Large intestine (tissue), 3 donors: Measurements from ENCODE around the gene PEX26. TPM values are rescaled to one million over a fixed set of nuclear protein-coding genes. Genes with fewer than 3 reads are reported as not detected.
A peak's percentile ranks its signal among the peaks of the same experiment; 100 is the strongest.
"Not testable (repeated sequence)": the region's sequence is repeated elsewhere in the genome, so short reads cannot be mapped to it uniquely, and the experiment has no call there.

ENCODE experiments used
- DNase-seq, 2 donors: peaks; one replicate each; pipeline versions ENCODE4 v3.0.0 to v3.0.0-alpha.2; 2013
- H3K27ac ChIP-seq: one replicate; pipeline ENCODE4 v1.5.1; 2013; ENCODE audit warnings: low read length
- H3K27me3 ChIP-seq: 2 replicates; pipeline ENCODE4 v1.6.1; 2013; ENCODE audit warnings: low read length; ENCODE audit not compliant: control insufficient read depth, insufficient read depth
- H3K36me3 ChIP-seq: 2 replicates; pipeline ENCODE4 v1.6.1; 2013; ENCODE audit warnings: low read length; ENCODE audit not compliant: control insufficient read depth, insufficient read depth
- H3K4me1 ChIP-seq: one replicate; pipeline ENCODE4 v1.6.1; 2013; ENCODE audit warnings: low read length; ENCODE audit not compliant: control insufficient read depth, insufficient read depth
- H3K4me3 ChIP-seq: one replicate; pipeline ENCODE4 v1.5.1; 2013; ENCODE audit warnings: low read length
- H3K9me3 ChIP-seq: one replicate; pipeline ENCODE4 v1.6.1; 2013; ENCODE audit warnings: mild to moderate bottlenecking, low read depth, low read length, moderate library complexity; ENCODE audit not compliant: control insufficient read depth
- WGBS: methylation state at CpG from one replicate; pipeline ENCODE4 v1.1.5; 2013; ENCODE audit warnings: low lambda C conversion rate; ENCODE audit not compliant: insufficient coverage; 5-methylcytosine and 5-hydroxymethylcytosine counted together
- polyA plus RNA-seq: library from polyadenylated mRNA; unstranded; fragments of 120-200 nt; gene quantifications from one replicate; pipeline ENCODE4 v1.2.1, GENCODE V29; 2013

The PEX26 gene
- polyA plus RNA-seq, 1 donor = 32.7 TPM

DNA sequence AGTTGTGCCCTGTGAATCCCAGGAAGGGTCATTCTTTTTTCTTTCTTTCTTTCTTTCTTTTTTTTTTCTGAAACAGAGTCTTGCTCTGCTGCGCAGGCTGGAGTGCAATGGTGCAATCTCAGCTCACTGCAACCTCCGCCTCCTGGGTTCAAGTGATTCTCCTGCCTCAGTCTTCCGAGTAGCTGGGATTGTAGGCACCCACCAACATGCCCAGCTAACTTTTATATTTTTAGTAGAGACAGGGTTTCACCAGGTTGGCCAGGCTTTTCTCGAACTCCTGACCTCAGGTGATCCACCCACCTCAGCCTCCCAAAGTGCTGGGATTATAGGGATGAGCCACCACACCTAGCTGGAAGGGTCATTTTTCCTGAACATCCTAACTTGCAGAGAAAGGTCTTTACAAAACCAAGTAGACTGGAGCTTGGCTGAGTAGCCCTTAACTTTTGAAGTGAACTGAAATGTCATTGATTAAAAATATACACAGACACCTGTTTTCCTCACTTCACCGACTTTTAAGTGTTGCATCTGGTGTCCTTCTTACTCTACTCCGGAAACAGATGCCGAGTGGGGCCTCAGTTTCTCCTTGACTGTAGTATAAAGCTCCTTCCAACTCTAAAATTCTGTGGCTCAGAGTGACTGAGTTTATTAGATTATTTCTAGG is 6.4 kb upstream of the PEX26 start:
- not testable (repeated sequence) for H3K4me3 ChIP-seq

DNA sequence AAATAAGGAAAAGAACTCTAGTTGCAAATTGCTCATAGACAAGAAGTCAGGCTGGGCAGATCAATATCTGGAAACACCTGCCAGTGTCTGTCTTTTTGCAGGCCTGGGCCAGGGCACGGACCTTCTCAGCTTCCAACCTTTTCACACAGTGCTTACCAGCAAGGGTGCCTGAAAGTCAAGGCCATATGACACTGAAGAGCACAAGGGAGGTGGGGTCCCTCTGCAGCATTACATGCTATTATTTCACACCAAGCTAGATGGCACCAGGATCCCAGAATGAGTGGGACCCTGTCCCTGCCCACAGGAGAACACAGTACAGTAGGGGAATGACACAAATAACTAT is 5.9 kb upstream of the PEX26 start:
- no peak overlapping the region for H3K27ac ChIP-seq
- H3K36me3 ChIP-seq = no peaks in the 10 kb centered on the region
- DNase-seq = no peak
- no peaks in the 10 kb centered on the region for H3K27me3 ChIP-seq
- H3K4me1 ChIP-seq = peaks cover 53% of the 10 kb centered on the region
- no CpG with 5 or more reads among the region's 1 CpG for WGBS
- H3K9me3 ChIP-seq = no peaks in the 10 kb centered on the region
- H3K4me3 ChIP-seq = no peak overlapping the region

More for the DNA sequence above, 6.4 kb upstream of the PEX26 start:
- H3K9me3 ChIP-seq, DNase-seq, H3K27me3 ChIP-seq, H3K36me3 ChIP-seq: not testable (repeated sequence)
- WGBS = no CpG with 5 or more reads among the region's 7 CpGs
- H3K27ac ChIP-seq = peak overlapping the region; percentile 81
- peaks cover 54% of the 10 kb centered on the region for H3K4me1 ChIP-seq

DNA sequence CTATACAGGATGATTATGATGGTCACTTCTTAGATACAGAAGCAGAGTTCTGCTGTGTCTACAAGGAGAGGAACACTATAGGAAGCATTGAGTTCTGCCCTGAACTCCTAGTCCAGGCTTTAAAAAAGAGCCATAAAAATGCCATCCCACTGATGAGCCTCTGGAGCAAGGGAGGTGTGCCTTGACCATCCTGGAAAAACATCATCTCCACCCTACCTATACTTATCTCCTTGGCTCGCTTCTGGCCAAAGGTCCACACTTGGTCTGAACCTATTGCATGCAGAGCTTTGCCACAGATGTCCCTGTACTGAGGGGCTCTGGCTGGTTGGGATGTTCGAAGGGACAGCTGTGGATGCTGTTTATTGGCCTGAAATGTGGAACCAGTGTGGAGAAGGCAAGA is 4.3 kb upstream of the PEX26 start:
- no CpG with 5 or more reads among the region's 2 CpGs for WGBS
- peaks cover 41% of the 10 kb centered on the region for H3K4me1 ChIP-seq
- no peaks in the 10 kb centered on the region for H3K9me3 ChIP-seq
- no peak overlapping the region for H3K4me3 ChIP-seq
- no peaks in the 10 kb centered on the region for H3K36me3 ChIP-seq
- H3K27ac ChIP-seq = peak overlapping the region; percentile 29
- DNase-seq = peak; percentile 69 to 76
- no peaks in the 10 kb centered on the region for H3K27me3 ChIP-seq

DNA sequence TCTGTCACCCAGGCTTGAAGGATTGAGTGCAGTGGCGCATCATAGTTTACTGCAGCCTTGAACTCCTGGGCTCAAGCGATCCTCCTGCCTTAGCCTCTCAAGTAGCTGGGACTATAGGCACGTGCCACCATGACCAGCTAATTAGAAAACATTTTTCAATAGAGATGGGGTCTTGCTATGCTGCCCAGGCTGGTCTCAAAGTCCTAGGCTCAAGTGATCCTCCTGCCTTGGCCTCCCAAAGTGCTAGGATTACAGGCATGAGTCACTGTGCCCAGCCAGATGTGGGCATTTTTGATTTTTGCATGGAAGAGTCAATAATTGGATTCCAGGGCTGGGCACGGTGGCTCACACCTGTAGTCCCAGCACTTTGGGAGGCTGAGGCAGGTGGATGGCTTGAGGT is 3.9 kb upstream of the PEX26 start:
- not testable (repeated sequence) for H3K36me3 ChIP-seq
- 86% methylated on average over 1 of the region's 4 CpGs for WGBS

DNA sequence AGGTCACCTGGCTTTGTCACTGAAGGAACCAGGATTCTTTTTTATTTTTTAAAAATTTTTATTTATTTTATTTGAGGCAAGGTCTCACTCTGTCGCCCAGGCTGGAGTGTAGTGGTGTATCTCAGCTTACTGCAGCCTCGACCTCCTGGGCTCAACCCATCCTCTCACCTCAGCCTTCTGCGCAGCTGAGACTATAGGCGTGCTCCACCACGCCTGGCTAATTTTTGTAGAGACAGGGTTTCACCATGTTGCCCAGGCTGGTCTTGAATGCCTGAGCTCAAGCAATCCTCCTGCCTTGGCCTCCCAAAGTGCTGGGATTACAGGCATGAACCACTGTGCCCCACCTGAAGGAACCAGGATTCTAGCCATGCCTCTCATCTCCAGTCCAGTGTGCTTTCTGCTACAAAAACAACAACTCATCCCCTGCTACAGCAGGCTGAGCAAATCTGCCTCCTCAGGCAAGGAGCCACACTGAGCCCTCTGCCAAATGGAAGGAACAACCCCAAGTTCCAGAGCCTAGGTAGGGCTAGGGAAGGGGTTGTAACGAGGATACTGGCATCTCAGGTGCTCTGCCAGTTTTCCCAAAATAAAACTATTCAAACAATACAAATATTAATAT is 2.6 kb upstream of the PEX26 start:
- WGBS = 100% methylated on average over 1 of the region's 6 CpGs
- H3K36me3 ChIP-seq = peaks cover 5% of the 10 kb centered on the region
- H3K27ac ChIP-seq = no peak overlapping the region
- H3K4me3 ChIP-seq = no peak overlapping the region
- H3K9me3 ChIP-seq = no peaks in the 10 kb centered on the region
- no peak for DNase-seq
- peaks cover 30% of the 10 kb centered on the region for H3K4me1 ChIP-seq
- no peaks in the 10 kb centered on the region for H3K27me3 ChIP-seq

More for the DNA sequence above, 3.9 kb upstream of the PEX26 start:
- Histone ChIP-seq H3K4me1 (peaks cover 36% of the 10 kb centered on the region), H3K27ac (peak overlapping the region; percentile 29)
- not testable (repeated sequence) for H3K9me3 ChIP-seq, H3K27me3 ChIP-seq, H3K4me3 ChIP-seq, DNase-seq

DNA sequence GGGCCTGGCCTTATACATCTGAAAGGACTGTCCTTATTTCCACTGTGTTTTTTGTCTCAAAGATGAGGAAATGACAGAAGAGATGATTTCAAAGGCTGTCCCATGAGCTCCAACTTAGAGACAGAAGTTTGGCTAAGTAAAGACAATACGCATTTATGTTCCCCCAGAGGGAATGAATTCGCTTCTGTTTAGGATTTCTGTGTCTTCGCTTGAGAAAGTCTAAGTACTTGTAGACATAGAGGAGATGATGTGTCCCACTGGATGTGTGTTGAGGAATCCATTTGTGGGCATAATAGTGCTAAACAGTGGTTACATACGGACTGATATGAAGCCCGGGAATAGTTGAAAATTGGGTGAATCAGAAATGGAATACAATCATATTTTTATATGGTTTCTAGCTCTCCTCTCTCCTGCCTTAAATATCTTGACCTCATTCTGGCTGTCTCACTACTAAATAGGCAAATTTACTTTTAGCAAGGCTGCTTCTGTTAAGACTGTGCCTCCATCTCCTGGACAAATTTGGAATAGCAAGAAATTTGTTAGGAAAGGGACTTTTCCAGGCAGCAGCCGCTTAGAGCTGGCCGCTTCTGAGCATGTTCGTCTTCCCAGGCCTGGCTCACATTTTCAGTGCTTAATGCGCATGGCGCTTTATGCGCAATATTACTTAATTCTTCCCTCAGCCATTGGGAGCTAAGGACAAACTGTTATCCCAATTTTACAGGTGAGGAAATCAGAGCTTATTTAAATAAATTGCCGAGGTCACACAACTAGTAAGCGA is 1.9 kb upstream of the PEX26 start:
- WGBS = 64% methylated on average over 3 of the region's 13 CpGs
- Histone ChIP-seq H3K4me1 (peaks cover 24% of the 10 kb centered on the region), H3K27me3 (no peaks in the 10 kb centered on the region), H3K36me3 (peaks cover 10% of the 10 kb centered on the region), H3K4me3 (no peak overlapping the region), H3K9me3 (no peaks in the 10 kb centered on the region), H3K27ac (peak overlapping the region; percentile 36)
- peak; percentile 81 for DNase-seq

DNA sequence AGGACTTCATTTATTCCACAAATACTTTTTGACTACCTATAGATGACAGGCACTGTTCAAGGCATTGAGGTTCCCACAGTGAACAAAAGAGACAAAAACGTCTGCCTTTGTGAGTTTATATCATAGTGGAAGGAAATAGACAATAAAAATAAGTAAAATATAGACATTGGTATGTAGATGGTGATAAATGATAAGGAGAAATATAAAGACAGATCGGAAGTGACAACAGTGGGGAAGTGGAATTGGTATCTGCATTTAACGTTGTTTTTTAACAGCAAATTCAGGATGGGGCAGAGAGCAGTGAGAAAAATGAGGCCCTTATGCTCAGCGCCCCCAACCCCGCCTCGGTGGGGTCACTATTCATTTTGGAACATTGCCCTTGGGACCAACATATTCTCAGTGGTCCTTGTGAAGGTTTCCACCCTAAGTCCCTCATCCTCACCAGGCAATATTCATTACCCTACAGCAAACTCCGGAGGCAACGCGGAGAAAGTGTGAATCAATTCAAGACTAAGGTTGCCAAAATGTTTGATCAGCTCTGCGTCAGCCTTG is 627 bp upstream of the PEX26 start:
- Histone ChIP-seq H3K27ac (peak overlapping the region; percentile 80), H3K36me3 (peaks cover 23% of the 10 kb centered on the region), H3K4me3 (peak overlapping the region; percentile 65), H3K4me1 (peaks cover 18% of the 10 kb centered on the region), H3K9me3 (no peaks in the 10 kb centered on the region), H3K27me3 (no peaks in the 10 kb centered on the region)
- DNase-seq = no peak
- WGBS = 50% methylated on average over 1 of the region's 10 CpGs

DNA sequence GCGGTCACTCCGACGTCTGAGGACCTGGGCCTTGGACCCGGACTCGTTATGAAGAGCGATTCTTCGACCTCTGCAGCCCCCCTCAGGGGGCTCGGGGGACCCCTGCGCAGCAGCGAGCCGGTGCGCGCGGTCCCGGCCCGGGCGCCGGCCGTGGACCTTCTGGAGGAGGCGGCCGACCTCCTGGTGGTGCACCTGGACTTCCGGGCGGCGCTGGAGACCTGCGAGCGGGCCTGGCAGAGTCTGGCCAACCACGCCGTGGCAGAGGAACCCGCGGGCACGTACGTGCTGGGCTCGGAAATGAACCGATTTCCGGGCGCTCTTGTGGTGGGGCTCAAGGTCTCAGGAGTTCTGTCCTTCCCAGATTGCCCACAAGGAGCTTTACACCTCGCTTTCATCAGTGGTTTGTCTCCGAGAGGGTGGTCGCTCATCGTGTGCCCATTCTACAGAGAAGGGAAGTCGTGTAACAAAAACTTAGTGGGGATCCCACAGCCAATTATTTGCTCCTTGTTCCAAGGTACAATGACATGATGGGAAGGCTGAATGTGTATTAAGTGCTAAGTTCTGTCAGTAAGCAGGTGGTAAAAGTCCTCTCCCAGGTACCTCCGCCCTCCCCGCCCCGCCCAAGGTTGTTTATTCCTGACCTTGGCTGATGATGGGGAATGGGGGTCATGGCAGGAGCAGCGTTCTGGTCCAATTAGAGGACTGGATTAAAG is 695 bp downstream of the PEX26 start:
- 40% methylated on average over 1 of the region's 45 CpGs for WGBS
- Histone ChIP-seq H3K36me3 (peaks cover 31% of the 10 kb centered on the region), H3K9me3 (no peaks in the 10 kb centered on the region), H3K27ac (peak overlapping the region; percentile 57), H3K4me1 (peaks cover 15% of the 10 kb centered on the region), H3K4me3 (peak overlapping the region; percentile 65), H3K27me3 (no peaks in the 10 kb centered on the region)
- DNase-seq = peak; percentile 32 to 62

DNA sequence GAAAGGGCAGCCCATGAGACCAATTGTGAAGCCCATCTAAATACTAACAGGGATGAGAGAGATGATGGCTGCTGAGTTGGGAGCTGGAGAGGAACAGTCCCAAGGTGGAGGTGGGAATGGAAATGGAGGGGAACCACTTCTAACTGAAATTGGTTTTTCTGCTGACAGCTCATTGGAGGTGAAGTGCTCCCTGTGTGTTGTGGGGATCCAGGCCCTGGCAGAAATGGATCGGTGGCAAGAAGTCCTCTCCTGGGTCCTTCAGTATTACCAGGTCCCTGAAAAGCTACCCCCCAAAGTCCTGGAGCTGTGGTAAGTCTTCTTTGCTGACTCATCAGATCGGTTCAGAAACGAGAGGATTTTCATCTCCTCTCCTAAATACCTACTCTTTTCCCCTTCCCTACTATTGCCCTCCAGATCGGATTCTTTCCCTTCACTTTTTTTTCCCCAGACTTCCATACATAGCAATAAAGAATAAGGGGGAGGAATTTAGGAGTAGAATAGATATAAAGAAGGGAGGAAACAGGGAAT is 2.0 kb downstream of the PEX26 start:
- DNase-seq = no peak
- no CpG with 5 or more reads among the region's 4 CpGs for WGBS
- Histone ChIP-seq H3K4me1 (peaks cover 16% of the 10 kb centered on the region), H3K9me3 (no peaks in the 10 kb centered on the region), H3K36me3 (peaks cover 40% of the 10 kb centered on the region), H3K27ac (peak overlapping the region; percentile 18), H3K27me3 (no peaks in the 10 kb centered on the region), H3K4me3 (no peak overlapping the region)

DNA sequence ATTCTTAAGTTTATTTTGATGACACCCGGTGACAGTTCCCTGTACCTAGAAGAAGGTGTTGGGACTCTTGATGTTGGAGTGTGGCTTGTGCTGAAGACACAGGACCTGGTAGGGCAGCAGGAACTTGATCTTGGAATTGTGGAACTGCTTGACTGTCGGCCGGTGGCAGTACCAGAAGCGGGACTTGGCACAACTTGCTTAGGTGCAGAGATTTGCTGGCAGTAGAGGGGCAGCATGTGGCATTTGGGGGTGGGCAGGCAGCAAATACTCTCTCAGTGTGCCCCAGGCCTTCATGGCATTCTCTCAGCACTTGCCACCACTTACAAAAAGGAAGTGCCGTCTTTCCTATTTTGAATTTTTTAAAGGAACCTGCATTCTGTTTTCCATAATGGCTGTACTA is 3.6 kb downstream of the PEX26 start:
- Histone ChIP-seq H3K27me3 (no peaks in the 10 kb centered on the region), H3K36me3 (peaks cover 50% of the 10 kb centered on the region), H3K4me1 (peaks cover 17% of the 10 kb centered on the region), H3K4me3 (no peak overlapping the region), H3K9me3 (no peaks in the 10 kb centered on the region), H3K27ac (no peak overlapping the region)
- WGBS = no CpG with 5 or more reads among the region's 5 CpGs
- DNase-seq = no peak
